ENCODE data around the gene ARL15. TPM values are rescaled to one million over a fixed set of nuclear protein-coding genes. Genes with fewer than 3 reads are reported as not detected.

Gene ARL15
- total RNA-seq, 4 donors from 2014 or later, result 10.6 to 24.0 (median 18.9) TPM

- 100% methylated on average over 1 of the region's 1 CpG for WGBS, 2 donors (ENCODE audit: low coverage in 1 of 2)
- no peak for TF ChIP-seq POLR2A (IDR thresholded peaks at IDR 0.05)
- TF ChIP-seq CTCF (IDR thresholded peaks at IDR 0.05), result no peak
- TF ChIP-seq EP300 (IDR thresholded peaks at IDR 0.05), result no peak
- TF ChIP-seq POLR2AphosphoS5 (IDR thresholded peaks at IDR 0.05), result no peak
- ATAC-seq, result no peak
- no peak overlapping the region for H3K27ac ChIP-seq
- no peak overlapping the region for H3K4me3 ChIP-seq
- no peaks in the 10 kb centered on the region for H3K27me3 ChIP-seq
- no peaks in the 10 kb centered on the region for H3K36me3 ChIP-seq
- H3K9me3 ChIP-seq, result no peaks in the 10 kb centered on the region
- no peaks in the 10 kb centered on the region for H3K4me1 ChIP-seq
These were observed 395.3 kb downstream of the ARL15 start for GRCh38 chr5:53915120-53915519.

- Histone ChIP-seq H3K9me3 (no peaks in the 10 kb centered on the region), H3K4me3 (no peak overlapping the region), H3K27ac (no peak overlapping the region), H3K4me1 (no peaks in the 10 kb centered on the region), H3K27me3 (no peaks in the 10 kb centered on the region), H3K36me3 (no peaks in the 10 kb centered on the region)
- 47 to 82% methylated on average over 1 of the region's 1 CpG for WGBS, 2 donors (ENCODE audit: low coverage in 1 of 2)
- ATAC-seq, result no peak
- no peak for TF ChIP-seq CTCF (IDR thresholded peaks at IDR 0.05)
- TF ChIP-seq POLR2AphosphoS5 (IDR thresholded peaks at IDR 0.05), result no peak
- TF ChIP-seq EP300 (IDR thresholded peaks at IDR 0.05), result no peak
- no peak for TF ChIP-seq POLR2A (IDR thresholded peaks at IDR 0.05)
These were observed 396.4 kb downstream of the ARL15 start for GRCh38 chr5:53913941-53914340.

GRCh38 chr5:53908757-53909156 is 401.6 kb downstream of the ARL15 start:
- no peak for TF ChIP-seq POLR2A (IDR thresholded peaks at IDR 0.05)
- no peak for TF ChIP-seq CTCF (IDR thresholded peaks at IDR 0.05)
- no peak for TF ChIP-seq EP300 (IDR thresholded peaks at IDR 0.05)
- TF ChIP-seq POLR2AphosphoS5 (IDR thresholded peaks at IDR 0.05), result no peak
- H3K4me3 ChIP-seq, result no peak overlapping the region
- ATAC-seq, result no peak
- H3K27me3 ChIP-seq, result no peaks in the 10 kb centered on the region
- 74 to 85% methylated on average over 2 of the region's 2 CpGs for WGBS, 2 donors (ENCODE audit: low coverage in 1 of 2)
- no peaks in the 10 kb centered on the region for H3K9me3 ChIP-seq
- H3K4me1 ChIP-seq, result no peaks in the 10 kb centered on the region
- H3K27ac ChIP-seq, result no peak overlapping the region
- no peaks in the 10 kb centered on the region for H3K36me3 ChIP-seq

GRCh38 chr5:53907827-53908226 is 402.5 kb downstream of the ARL15 start:
- TF ChIP-seq POLR2A (IDR thresholded peaks at IDR 0.05), result no peak
- no peak for TF ChIP-seq POLR2AphosphoS5 (IDR thresholded peaks at IDR 0.05)
- no peak for TF ChIP-seq EP300 (IDR thresholded peaks at IDR 0.05)
- no peak for TF ChIP-seq CTCF (IDR thresholded peaks at IDR 0.05)
- Histone ChIP-seq H3K9me3 (no peaks in the 10 kb centered on the region), H3K27me3 (no peaks in the 10 kb centered on the region), H3K36me3 (no peaks in the 10 kb centered on the region), H3K4me1 (no peaks in the 10 kb centered on the region), H3K4me3 (no peak overlapping the region), H3K27ac (no peak overlapping the region)
- no peak for ATAC-seq
- 93 to 96% methylated on average over 3 of the region's 3 CpGs for WGBS, 2 donors (ENCODE audit: low coverage in 1 of 2)

- H3K36me3 ChIP-seq, result no peaks in the 10 kb centered on the region
- H3K27ac ChIP-seq, result no peak overlapping the region
- no peak for TF ChIP-seq POLR2AphosphoS5 (IDR thresholded peaks at IDR 0.05)
- TF ChIP-seq POLR2A (IDR thresholded peaks at IDR 0.05), result no peak
- no peak for TF ChIP-seq CTCF (IDR thresholded peaks at IDR 0.05)
- no peak for TF ChIP-seq EP300 (IDR thresholded peaks at IDR 0.05)
- WGBS, 2 donors (ENCODE audit: low coverage in 1 of 2), result 78 to 100% methylated on average over 1 of the region's 1 CpG
- no peaks in the 10 kb centered on the region for H3K4me1 ChIP-seq
- ATAC-seq, result no peak
- no peak overlapping the region for H3K4me3 ChIP-seq
- H3K27me3 ChIP-seq, result no peaks in the 10 kb centered on the region
- no peaks in the 10 kb centered on the region for H3K9me3 ChIP-seq
These were observed 403.6 kb downstream of the ARL15 start for GRCh38 chr5:53906736-53907135.
